ENCODE measurements around the gene CLK3. TPM values are rescaled to one million over a fixed set of nuclear protein-coding genes. Genes with fewer than 3 reads are reported as not detected.

CLK3 gene
- polyA plus RNA-seq, 1 donor = 46.0 TPM

Other genes starting within 250 kb of the CLK3 start
- gene CYP11A1, start 248.2 kb upstream of the CLK3 start, polyA plus RNA-seq (ENCODE audit: insufficient read length) = 1.0 TPM
- gene SEMA7A, start 181.9 kb upstream of the CLK3 start, polyA plus RNA-seq (ENCODE audit: insufficient read length) = 5.4 TPM
- 33.4 TPM for gene UBL7, start 154.7 kb upstream of the CLK3 start, polyA plus RNA-seq (ENCODE audit: insufficient read length)
- gene ARID3B, start 74.6 kb upstream of the CLK3 start, polyA plus RNA-seq (ENCODE audit: insufficient read length) = 4.2 TPM
- gene EDC3, start 80.2 kb downstream of the CLK3 start, polyA plus RNA-seq (ENCODE audit: insufficient read length) = 23.7 TPM
- gene CYP1A1, start 109.7 kb downstream of the CLK3 start, polyA plus RNA-seq (ENCODE audit: insufficient read length) = not detected
- gene CYP1A2, start 133.0 kb downstream of the CLK3 start, polyA plus RNA-seq (ENCODE audit: insufficient read length) = 0.10 TPM
- 31.7 TPM for gene CSK, start 166.2 kb downstream of the CLK3 start, polyA plus RNA-seq (ENCODE audit: insufficient read length)
- gene LMAN1L, start 197.0 kb downstream of the CLK3 start, polyA plus RNA-seq (ENCODE audit: insufficient read length) = not detected
- not detected for gene CPLX3, start 210.8 kb downstream of the CLK3 start, polyA plus RNA-seq (ENCODE audit: insufficient read length)
- 33.3 TPM for gene ULK3, start 227.3 kb downstream of the CLK3 start, polyA plus RNA-seq (ENCODE audit: insufficient read length)